IPS-18a (cell line): ENCODE data around the gene IMMP2L.

Experiments
- H3K27ac ChIP-seq: one replicate; pipeline ENCODE4 v1.5.1; 2013; ENCODE audit warnings: low read length
- H3K27me3 ChIP-seq: one replicate; pipeline ENCODE4 v1.6.1; 2013; ENCODE audit warnings: mild to moderate bottlenecking, low read length; ENCODE audit not compliant: control insufficient read depth, insufficient read depth
- H3K36me3 ChIP-seq: one replicate; pipeline ENCODE4 v1.6.1; 2013; ENCODE audit warnings: low read depth, low read length; ENCODE audit not compliant: control insufficient read depth
- H3K4me1 ChIP-seq: one replicate; pipeline ENCODE4 v1.6.1; 2013; ENCODE audit warnings: low read depth, low read length; ENCODE audit not compliant: control insufficient read depth
- H3K4me3 ChIP-seq: one replicate; pipeline ENCODE4 v1.5.1; 2013; ENCODE audit warnings: low read length
- H3K9ac ChIP-seq: one replicate; pipeline ENCODE4 v1.6.1; 2013; ENCODE audit warnings: mild to moderate bottlenecking, low read length, moderate library complexity
- H3K9me3 ChIP-seq: one replicate; pipeline ENCODE4 v1.6.1; 2013; ENCODE audit warnings: low read depth, low read length; ENCODE audit not compliant: control insufficient read depth

The IMMP2L gene

DNA sequence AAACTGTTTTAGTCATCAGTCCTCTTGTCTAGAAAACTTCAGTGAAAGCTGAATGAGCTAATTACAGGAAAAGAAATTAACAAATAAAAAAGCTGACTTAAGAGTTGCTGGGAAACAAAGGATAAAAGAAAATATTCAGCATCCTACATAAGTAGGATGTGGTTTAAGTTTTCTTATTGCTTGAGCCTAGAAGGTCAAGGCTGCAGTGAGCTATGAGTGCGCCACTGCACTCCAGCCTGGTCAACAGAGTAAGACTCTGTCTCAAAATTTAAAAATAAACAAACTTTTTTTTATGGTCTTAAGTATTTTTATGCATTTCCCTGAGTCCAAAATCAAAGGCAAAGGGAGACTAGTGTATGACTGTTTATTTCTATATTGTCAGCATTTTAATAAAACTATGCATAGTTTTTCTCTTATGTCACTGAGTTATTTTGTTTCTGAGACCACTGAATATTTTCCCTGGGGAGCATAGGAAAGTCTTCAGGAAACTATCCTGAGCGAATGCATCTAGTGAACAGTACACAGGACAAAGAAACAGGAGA lies 511.3 kb downstream of the IMMP2L start:
- Histone ChIP-seq H3K36me3 (no peaks in the 10 kb centered on the region), H3K9me3 (no peaks in the 10 kb centered on the region), H3K27me3 (no peaks in the 10 kb centered on the region), H3K27ac (peak overlapping the region; percentile 51), H3K9ac (no peak overlapping the region), H3K4me1 (peaks cover 32% of the 10 kb centered on the region), H3K4me3 (no peak overlapping the region)

DNA sequence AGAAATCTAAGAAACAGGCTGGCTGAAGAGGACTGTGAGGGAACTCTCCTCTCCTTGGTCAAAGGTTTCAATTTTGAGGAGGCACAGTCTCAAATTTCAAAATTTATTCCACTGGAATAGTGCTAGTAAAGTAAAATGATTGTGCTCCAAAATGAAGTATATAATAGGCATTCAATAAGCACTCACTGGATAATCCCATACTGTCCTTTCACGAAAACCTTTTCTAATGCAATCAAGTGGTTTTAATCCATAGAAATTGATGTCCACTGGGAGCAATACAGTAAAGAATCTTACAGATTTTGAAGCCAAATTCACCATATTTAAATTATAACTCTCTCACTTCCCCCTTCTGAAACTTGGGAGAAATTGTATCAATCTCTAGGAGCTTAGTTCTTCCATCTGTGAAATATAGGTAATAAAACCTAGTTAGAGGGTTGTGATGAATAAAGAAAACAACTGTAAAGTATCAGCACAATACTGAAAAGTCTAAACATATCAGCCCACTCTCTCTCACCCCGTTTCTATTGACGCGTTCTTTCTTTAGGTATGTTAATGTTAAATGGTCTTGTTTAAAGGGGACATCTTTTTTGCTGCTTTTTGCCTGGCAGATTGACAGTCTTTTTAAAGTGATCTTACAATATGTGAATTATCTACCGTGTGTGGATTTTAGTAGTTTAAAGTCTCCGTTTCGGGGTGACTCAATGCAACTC lies 512.2 kb downstream of the IMMP2L start:
- Histone ChIP-seq H3K27me3 (no peaks in the 10 kb centered on the region), H3K9ac (no peak overlapping the region), H3K36me3 (no peaks in the 10 kb centered on the region), H3K9me3 (no peaks in the 10 kb centered on the region), H3K4me1 (peaks cover 35% of the 10 kb centered on the region), H3K4me3 (no peak overlapping the region), H3K27ac (no peak overlapping the region)

DNA sequence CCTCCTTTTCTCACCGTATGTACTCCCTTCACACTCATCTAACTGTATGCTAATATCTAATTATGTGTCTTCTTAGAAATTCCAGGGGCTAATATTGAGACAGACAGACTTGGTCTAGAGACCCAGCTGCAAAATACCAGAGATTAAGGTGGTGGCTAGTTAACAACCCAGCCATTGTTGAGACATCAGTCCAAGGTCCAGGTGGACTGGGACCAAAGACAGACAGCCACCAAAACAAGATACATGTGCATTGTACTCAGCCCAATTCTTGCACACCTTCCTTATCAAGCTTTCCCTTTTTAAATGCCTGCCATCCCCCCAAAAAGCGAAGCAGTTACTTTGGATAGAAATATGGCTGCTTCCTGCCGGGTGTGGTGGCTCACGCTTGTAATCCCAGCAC lies 514.7 kb downstream of the IMMP2L start:
- no peaks in the 10 kb centered on the region for H3K36me3 ChIP-seq
- no peak overlapping the region for H3K27ac ChIP-seq
- peaks cover 35% of the 10 kb centered on the region for H3K4me1 ChIP-seq
- no peaks in the 10 kb centered on the region for H3K9me3 ChIP-seq
- no peak overlapping the region for H3K9ac ChIP-seq
- no peaks in the 10 kb centered on the region for H3K27me3 ChIP-seq
- H3K4me3 ChIP-seq = no peak overlapping the region

DNA sequence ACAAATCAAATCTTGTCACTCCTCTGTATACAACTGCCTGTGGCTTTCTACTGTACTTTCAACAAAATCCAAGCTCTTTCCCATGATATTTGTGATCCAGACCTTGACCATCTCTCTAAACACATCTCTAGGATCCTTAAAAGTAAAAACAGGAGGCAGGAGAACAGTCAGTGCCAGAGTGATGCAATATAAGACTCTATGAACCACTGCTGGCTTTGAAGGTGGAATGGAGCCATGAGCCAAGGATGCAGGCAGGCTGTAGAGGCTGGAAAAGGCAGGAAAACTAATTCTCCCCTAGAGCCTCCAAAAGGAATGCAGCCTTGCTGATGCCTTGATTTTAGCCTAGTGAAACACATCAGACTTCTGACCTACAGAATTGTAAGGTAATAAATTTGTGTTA lies 516.8 kb downstream of the IMMP2L start:
- Histone ChIP-seq H3K9ac (no peak overlapping the region), H3K9me3 (no peaks in the 10 kb centered on the region), H3K27ac (peak overlapping the region; percentile 62), H3K4me3 (no peak overlapping the region), H3K4me1 (peaks cover 14% of the 10 kb centered on the region), H3K27me3 (no peaks in the 10 kb centered on the region), H3K36me3 (no peaks in the 10 kb centered on the region)

DNA sequence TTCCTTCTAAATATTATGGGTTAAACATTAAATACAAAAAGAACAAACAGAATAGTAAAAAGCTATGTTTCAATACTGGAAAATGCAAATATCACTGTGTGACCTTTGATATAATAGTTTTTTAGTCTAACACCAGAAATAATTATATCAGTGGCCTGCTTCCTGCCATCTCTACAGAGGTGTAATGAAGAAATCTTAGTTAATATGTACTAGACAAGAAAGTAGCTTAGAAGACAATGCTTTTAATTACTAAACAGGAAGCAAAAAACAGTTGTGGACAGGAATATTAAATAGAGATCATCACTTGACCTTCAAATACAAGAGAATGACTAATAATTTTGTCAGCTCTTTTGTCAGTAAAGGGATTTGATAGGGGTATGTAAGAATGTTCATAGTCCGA lies 518.7 kb downstream of the IMMP2L start:
- no peaks in the 10 kb centered on the region for H3K27me3 ChIP-seq
- peaks cover 3% of the 10 kb centered on the region for H3K4me1 ChIP-seq
- no peaks in the 10 kb centered on the region for H3K9me3 ChIP-seq
- H3K4me3 ChIP-seq = no peak overlapping the region
- no peaks in the 10 kb centered on the region for H3K36me3 ChIP-seq
- H3K27ac ChIP-seq = no peak overlapping the region
- no peak overlapping the region for H3K9ac ChIP-seq

DNA sequence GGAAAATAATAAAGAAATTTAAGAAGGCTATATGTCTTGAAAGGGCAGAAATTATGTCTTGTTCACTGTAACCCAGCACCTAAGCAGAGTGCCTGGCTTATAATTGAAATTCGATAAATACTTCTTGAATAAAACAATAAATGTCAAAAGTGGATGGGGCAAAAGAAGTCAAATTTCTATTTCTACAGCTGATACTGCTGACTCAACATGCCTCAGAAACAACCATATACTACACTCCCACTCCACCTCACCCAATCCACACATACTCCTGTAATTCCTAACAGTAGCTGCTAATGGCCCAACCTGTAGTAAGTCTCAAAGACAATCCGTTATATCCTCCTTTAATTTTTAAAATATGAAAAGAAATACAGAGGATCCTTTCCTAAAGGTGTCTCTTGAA lies 519.5 kb downstream of the IMMP2L start:
- no peaks in the 10 kb centered on the region for H3K9me3 ChIP-seq
- H3K36me3 ChIP-seq = no peaks in the 10 kb centered on the region
- no peak overlapping the region for H3K4me3 ChIP-seq
- no peaks in the 10 kb centered on the region for H3K27me3 ChIP-seq
- no peak overlapping the region for H3K27ac ChIP-seq
- H3K9ac ChIP-seq = no peak overlapping the region
- peaks cover 3% of the 10 kb centered on the region for H3K4me1 ChIP-seq

DNA sequence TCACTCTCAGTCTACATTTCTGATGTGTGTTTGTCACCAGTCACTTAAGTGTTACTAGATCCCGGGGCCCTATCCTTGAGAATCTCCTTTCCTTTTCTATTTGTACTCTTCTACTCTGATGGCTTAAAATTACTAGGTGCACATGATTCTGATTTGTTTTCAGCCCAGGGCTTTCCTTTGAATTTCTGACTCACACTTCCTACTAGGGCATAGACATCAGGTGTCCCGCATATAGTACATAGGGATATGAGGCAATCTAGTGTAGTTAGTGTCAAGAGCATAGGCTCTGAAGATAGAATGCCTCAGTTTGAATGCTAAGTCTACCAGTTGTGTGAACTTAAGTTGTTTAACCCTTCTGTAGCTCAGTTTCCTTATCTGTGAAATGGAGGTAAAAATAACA lies 520.7 kb downstream of the IMMP2L start:
- Histone ChIP-seq H3K9ac (no peak overlapping the region), H3K9me3 (no peaks in the 10 kb centered on the region), H3K4me3 (no peak overlapping the region), H3K27ac (no peak overlapping the region), H3K4me1 (peaks cover 3% of the 10 kb centered on the region), H3K36me3 (no peaks in the 10 kb centered on the region), H3K27me3 (no peaks in the 10 kb centered on the region)

DNA sequence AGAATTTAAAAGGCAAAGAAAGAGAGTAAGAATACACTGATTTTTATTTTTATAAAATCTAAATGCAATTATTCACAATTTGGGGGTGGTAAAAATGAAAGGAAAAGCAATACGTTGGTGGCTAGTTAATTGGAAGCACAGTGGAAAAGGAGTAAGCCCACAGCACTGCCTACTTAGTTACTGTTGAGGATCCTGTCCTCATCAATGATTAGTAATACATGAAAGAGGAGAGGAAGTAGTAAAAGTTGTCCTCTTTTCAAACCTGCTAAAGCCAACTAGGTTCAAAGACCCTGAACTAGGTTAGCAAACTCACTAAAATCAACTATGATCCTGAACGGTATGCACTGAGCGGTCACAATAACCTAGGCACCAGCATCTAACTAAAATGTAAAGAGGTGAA lies 524.1 kb downstream of the IMMP2L start:
- Histone ChIP-seq H3K9ac (no peak overlapping the region), H3K4me3 (no peak overlapping the region), H3K9me3 (no peaks in the 10 kb centered on the region), H3K36me3 (no peaks in the 10 kb centered on the region), H3K4me1 (no peaks in the 10 kb centered on the region), H3K27ac (no peak overlapping the region), H3K27me3 (no peaks in the 10 kb centered on the region)

DNA sequence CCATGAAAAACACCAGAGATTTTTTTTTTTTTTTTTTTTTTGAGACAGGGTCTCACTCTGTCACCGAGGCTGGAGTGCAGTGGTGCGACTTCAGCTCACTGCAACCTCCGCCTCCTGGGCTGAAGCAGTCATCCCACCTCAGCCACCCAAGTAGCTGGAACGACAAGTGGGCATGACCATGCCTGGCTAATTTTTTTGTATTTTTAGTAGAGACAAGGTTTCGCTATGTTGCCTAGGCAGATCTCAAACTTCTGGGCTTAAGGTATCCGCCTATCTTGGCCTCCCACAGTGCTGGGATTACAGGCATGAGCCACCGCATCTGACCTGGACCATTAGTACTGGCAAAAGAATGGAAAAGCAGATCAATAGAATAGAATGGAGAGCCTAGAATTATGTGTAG lies 530.4 kb downstream of the IMMP2L start:
- Histone ChIP-seq H3K4me1 (peaks cover 11% of the 10 kb centered on the region), H3K4me3 (no peak overlapping the region), H3K9ac (no peak overlapping the region), H3K9me3 (no peaks in the 10 kb centered on the region), H3K27ac (no peak overlapping the region), H3K27me3 (no peaks in the 10 kb centered on the region), H3K36me3 (no peaks in the 10 kb centered on the region)

DNA sequence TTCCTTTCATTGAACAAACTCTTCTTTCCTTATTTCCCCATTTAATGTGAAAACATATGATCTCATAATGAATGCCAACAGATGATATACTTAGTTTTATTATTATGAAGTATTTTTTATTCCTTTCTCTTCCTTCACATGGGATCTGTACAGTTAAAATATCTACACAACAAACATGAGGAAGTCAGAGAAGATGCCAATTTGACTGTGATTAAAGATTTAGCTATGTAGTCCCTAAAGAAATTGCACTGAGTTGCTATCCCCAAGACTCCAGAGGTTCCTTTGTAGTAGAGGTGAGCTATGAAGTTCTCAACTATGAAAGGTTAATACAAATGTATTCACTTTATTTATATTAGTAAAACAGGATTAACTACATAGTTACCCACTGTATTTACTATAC lies 532.0 kb downstream of the IMMP2L start:
- no peaks in the 10 kb centered on the region for H3K9me3 ChIP-seq
- H3K27me3 ChIP-seq = no peaks in the 10 kb centered on the region
- peaks cover 26% of the 10 kb centered on the region for H3K4me1 ChIP-seq
- H3K4me3 ChIP-seq = no peak overlapping the region
- H3K36me3 ChIP-seq = no peaks in the 10 kb centered on the region
- no peak overlapping the region for H3K9ac ChIP-seq
- H3K27ac ChIP-seq = no peak overlapping the region

DNA sequence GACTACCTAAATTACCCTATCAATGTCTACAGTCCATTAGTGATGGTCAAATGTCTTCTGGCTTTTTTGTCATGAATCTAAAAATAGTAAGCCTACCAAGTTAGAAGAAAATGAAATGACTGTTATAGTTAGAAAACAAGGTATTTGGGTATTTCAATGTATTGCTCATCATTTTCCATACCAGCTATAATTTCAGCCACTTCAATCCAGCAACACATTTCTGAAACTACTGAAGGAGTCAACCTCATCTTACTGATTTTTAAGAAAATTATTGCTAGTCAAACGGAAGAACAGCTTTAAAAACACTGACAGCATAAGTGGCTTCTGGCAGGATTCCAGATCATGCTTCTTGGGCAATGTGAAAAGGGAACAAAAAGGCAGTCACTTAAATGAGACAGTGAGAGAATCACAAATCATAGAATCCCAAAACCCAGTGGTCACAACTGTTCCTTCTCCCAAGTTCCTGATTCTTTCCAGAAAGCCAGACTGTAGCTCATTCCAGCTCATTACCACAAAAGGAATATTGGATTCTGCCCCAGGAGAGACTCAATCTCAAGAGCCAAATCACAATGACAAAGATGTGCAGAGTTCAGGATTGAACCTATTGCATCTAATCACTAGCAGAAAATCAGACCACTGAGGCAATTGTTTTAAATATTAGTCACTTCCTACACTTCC lies 532.6 kb downstream of the IMMP2L start:
- Histone ChIP-seq H3K27ac (no peak overlapping the region), H3K4me3 (no peak overlapping the region), H3K36me3 (no peaks in the 10 kb centered on the region), H3K27me3 (no peaks in the 10 kb centered on the region), H3K9me3 (no peaks in the 10 kb centered on the region), H3K4me1 (peaks cover 26% of the 10 kb centered on the region), H3K9ac (no peak overlapping the region)

DNA sequence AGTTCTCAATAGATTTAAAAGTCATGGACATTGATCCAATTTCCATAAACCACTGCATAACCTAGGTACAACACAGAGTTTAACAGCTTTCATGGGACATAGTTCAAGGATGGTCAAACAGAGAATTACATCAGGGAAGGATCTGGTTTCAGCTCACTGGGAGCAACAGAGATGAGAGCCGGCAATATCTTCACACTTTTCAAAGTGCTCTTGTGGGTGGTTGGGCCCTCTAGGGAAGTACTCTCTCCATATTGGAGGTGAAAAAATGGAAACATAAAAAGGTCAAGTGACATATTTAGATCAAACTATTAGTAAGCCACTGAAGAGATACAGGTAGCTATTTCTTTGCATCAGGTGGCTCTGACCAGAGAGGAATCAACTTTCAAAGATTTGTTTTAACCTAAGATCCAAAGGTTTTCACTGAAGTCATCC lies 533.1 kb downstream of the IMMP2L start:
- H3K4me3 ChIP-seq = no peak overlapping the region
- H3K4me1 ChIP-seq = peaks cover 26% of the 10 kb centered on the region
- H3K9me3 ChIP-seq = no peaks in the 10 kb centered on the region
- no peak overlapping the region for H3K9ac ChIP-seq
- H3K27ac ChIP-seq = no peak overlapping the region
- H3K36me3 ChIP-seq = no peaks in the 10 kb centered on the region
- H3K27me3 ChIP-seq = no peaks in the 10 kb centered on the region
